Fibroblast of gingiva (primary cell): Measurements from ENCODE around the gene ATP5ME.
"Not testable (repeated sequence)": the region's sequence is repeated elsewhere in the genome, so short reads cannot be mapped to it uniquely, and the experiment has no call there.

Experiments
- DNase-seq: peaks from one replicate; pipeline ENCODE4 v3.0.0-alpha.2; 2011; ENCODE audit warnings: low read depth

ATP5ME gene

GRCh38 chr4:674172-675035 lies at the start of gene ATP5ME, which contains the start of gene MYL5:
Gene ATP5ME (minus strand): TSS chr4:674276. CDS start chr4:674247, 29 bp downstream.
Gene MYL5 (plus strand): TSS chr4:674542. CDS start chr4:678027, 3,485 bp downstream.
- peak; percentile 93 for DNase-seq

- no peak for DNase-seq
Measured at GRCh38 chr4:722851-723360, 48.8 kb upstream of the ATP5ME start.

- DNase-seq = no peak
Measured at GRCh38 chr4:722169-722725, 48.2 kb upstream of the ATP5ME start.

GRCh38 chr4:721261-722168 lies 47.4 kb upstream of the ATP5ME start:
- no peak for DNase-seq

GRCh38 chr4:720111-720860 lies 46.2 kb upstream of the ATP5ME start:
- no peak for DNase-seq

GRCh38 chr4:718460-718859 lies 44.4 kb upstream of the ATP5ME start:
- no peak for DNase-seq

- no peak for DNase-seq
Measured at GRCh38 chr4:717601-718320, 43.7 kb upstream of the ATP5ME start.

- DNase-seq = no peak
Measured at GRCh38 chr4:714087-714486, 40.0 kb upstream of the ATP5ME start.

GRCh38 chr4:712916-713632 lies 39.0 kb upstream of the ATP5ME start:
- DNase-seq = no peak

- no peak for DNase-seq
Measured at GRCh38 chr4:712093-712492, 38.0 kb upstream of the ATP5ME start.

- DNase-seq = no peak
Measured at GRCh38 chr4:710916-711315, 36.8 kb upstream of the ATP5ME start.

- no peak for DNase-seq
Measured at GRCh38 chr4:710116-710515, 36.0 kb upstream of the ATP5ME start.

- DNase-seq = no peak
Measured at GRCh38 chr4:709348-709747, 35.3 kb upstream of the ATP5ME start.

- no peak for DNase-seq
Measured at GRCh38 chr4:708631-708933, 34.5 kb upstream of the ATP5ME start.

GRCh38 chr4:707929-708630 lies 34.0 kb upstream of the ATP5ME start:
- no peak for DNase-seq

GRCh38 chr4:706834-707598 lies 32.9 kb upstream of the ATP5ME start:
- DNase-seq = no peak

- not testable (repeated sequence) for DNase-seq
Measured at GRCh38 chr4:706083-706633, 32.1 kb upstream of the ATP5ME start.

- DNase-seq = peak; percentile 94
Measured at GRCh38 chr4:705278-706082, 31.4 kb upstream of the ATP5ME start, which contains the start of gene PCGF3. Gene PCGF3 (plus strand): TSS chr4:705832. CDS start chr4:733681, 27,849 bp downstream.
